ENCODE data around the gene SORCS2.

Gene SORCS2

GRCh38 chr4:7630568-7631287 is 438.4 kb downstream of the SORCS2 start:
- DNase-seq: peak; percentile 76 to 81

- no peak for DNase-seq
These were observed 439.1 kb downstream of the SORCS2 start for GRCh38 chr4:7631288-7632014.

GRCh38 chr4:7632341-7632740 is 440.0 kb downstream of the SORCS2 start:
- DNase-seq: no peak

- no peak for DNase-seq
These were observed 440.6 kb downstream of the SORCS2 start for GRCh38 chr4:7632971-7633370.

- peak; percentile 69 to 84 for DNase-seq
These were observed 442.4 kb downstream of the SORCS2 start for GRCh38 chr4:7634661-7635251.

- peak in 1 of 2 donors; percentile 28 for DNase-seq
These were observed 443.3 kb downstream of the SORCS2 start for GRCh38 chr4:7635445-7636239.

- DNase-seq: no peak
These were observed 443.8 kb downstream of the SORCS2 start for GRCh38 chr4:7636240-7636508.

- DNase-seq: no peak
These were observed 444.8 kb downstream of the SORCS2 start for GRCh38 chr4:7637139-7637538.

GRCh38 chr4:7637971-7638370 is 445.6 kb downstream of the SORCS2 start:
- DNase-seq: no peak

GRCh38 chr4:7638489-7638888 is 446.2 kb downstream of the SORCS2 start:
- DNase-seq: peak in 1 of 2 donors; percentile 35

- peak; percentile 93 to 94 for DNase-seq
These were observed 446.8 kb downstream of the SORCS2 start for GRCh38 chr4:7638984-7639789.

GRCh38 chr4:7640136-7640535 is 447.8 kb downstream of the SORCS2 start:
- DNase-seq: no peak

- DNase-seq: no peak
These were observed 449.4 kb downstream of the SORCS2 start for GRCh38 chr4:7641712-7642111.

GRCh38 chr4:7642741-7643458 is 450.6 kb downstream of the SORCS2 start:
- no peak for DNase-seq

GRCh38 chr4:7645158-7645557 is 452.8 kb downstream of the SORCS2 start:
- DNase-seq: no peak

- no peak for DNase-seq
These were observed 453.6 kb downstream of the SORCS2 start for GRCh38 chr4:7645956-7646355.

GRCh38 chr4:7646384-7647061 is 454.2 kb downstream of the SORCS2 start:
- no peak for DNase-seq

- DNase-seq: peak; percentile 77 to 89
These were observed 454.8 kb downstream of the SORCS2 start for GRCh38 chr4:7647186-7647585.

- peak; percentile 90 to 97 for DNase-seq
These were observed 455.5 kb downstream of the SORCS2 start for GRCh38 chr4:7647600-7648543.
